ENCODE results near the gene RIMS1. TPM values are rescaled to one million over a fixed set of nuclear protein-coding genes. Genes with fewer than 3 reads are reported as not detected.

The RIMS1 gene
- polyA plus RNA-seq, 3 donors, result 2.4 to 2.8 (median 2.5) TPM

- no peak for DNase-seq (ENCODE audit: extremely low read depth in 1 of 11, low read depth in 9 of 11, low spot score in 4 of 11)
These were observed 535.0 kb downstream of the RIMS1 start for GRCh38 chr6:72421387-72421786.

- DNase-seq (ENCODE audit: extremely low read depth in 1 of 11, low read depth in 9 of 11, low spot score in 4 of 11), result no peak
These were observed 535.8 kb downstream of the RIMS1 start for GRCh38 chr6:72422171-72422570.

GRCh38 chr6:72424476-72424875 is 538.1 kb downstream of the RIMS1 start:
- DNase-seq (ENCODE audit: extremely low read depth in 1 of 11, low read depth in 9 of 11, low spot score in 4 of 11), result no peak

GRCh38 chr6:72425003-72425681 is 538.8 kb downstream of the RIMS1 start:
- DNase-seq (ENCODE audit: extremely low read depth in 1 of 11, low read depth in 9 of 11, low spot score in 4 of 11), result peak in 1 of 11 donors; percentile 9

GRCh38 chr6:72440611-72441010 is 554.3 kb downstream of the RIMS1 start:
- no peak for DNase-seq (ENCODE audit: extremely low read depth in 1 of 11, low read depth in 9 of 11, low spot score in 4 of 11)

GRCh38 chr6:72446430-72446829 is 560.1 kb downstream of the RIMS1 start:
- no peak for DNase-seq (ENCODE audit: extremely low read depth in 1 of 11, low read depth in 9 of 11, low spot score in 4 of 11)
